Erythroblast (primary cell): ENCODE measurements around the gene GBF1.

Source experiments
- GATA1 ChIP-seq: IDR thresholded peaks from 2 replicates; pipeline ENCODE4 v1.6.1; 2011; ENCODE audit warnings: low read depth, mild to moderate bottlenecking, control low read depth, low read length, moderate library complexity
- POLR2A ChIP-seq: IDR thresholded peaks from 2 replicates; pipeline ENCODE4 v1.6.1; 2011; ENCODE audit warnings: mild to moderate bottlenecking, low read length

DNA sequence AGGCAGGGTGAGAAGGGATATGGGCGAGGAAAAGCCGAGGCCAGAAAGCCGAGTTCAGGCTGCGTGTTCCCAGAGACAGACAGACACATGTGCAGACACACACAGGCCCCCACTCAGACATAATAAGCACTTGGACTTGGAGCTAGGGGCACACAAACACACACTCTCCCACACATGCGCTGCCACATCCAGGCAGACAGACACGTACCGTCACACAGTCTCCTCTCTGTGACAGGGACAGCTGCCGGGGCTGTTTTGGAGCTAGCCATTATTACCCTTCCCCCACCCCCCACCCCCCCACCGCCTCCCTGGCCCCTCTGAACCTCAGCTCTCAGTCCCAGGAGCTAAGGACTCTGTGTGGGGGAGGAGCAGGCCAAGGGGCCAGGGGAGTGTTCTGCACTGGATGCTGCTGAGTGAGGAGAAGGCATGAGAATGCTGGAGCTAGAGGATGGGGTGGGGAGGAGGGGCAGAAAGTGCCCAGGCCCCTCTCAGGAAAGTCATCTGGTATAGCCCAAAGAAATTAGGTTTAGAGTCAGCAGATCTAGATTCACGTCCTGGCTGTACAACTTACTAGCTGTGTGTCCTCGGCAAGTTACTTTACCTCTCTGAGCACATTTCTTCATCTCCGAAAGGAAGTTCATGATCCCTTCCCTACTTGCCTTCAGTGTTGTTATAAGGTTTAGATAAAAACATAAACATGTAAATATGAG is 10.3 kb upstream of the GBF1 start:
- TF ChIP-seq POLR2A (no peak), GATA1 (no peak)
